Measurements from ENCODE around the gene TBL3. TPM values are rescaled to one million over a fixed set of nuclear protein-coding genes. Genes with fewer than 3 reads are reported as not detected.
A peak's percentile ranks its signal among the peaks of the same experiment; 100 is the strongest.
"Not testable (repeated sequence)": the region's sequence is repeated elsewhere in the genome, so short reads cannot be mapped to it uniquely, and the experiment has no call there.

TBL3 gene
- total RNA-seq, 2 experiments from 2014 or later, result 12.7 to 15.5 TPM

- Histone ChIP-seq H3K4me3 (ENCODE audit: low read length) (peak overlapping the region; percentile 63), H3K9me3 (ENCODE audit: control insufficient read depth in 1 of 2, insufficient read depth in 1 of 2, low read length in 2 of 2) (no peaks in the 10 kb centered on the region), H3K27me3 (ENCODE audit: control insufficient read depth in 1 of 2, insufficient read depth in 2 of 2, low read length in 2 of 2) (no peaks in the 10 kb centered on the region), H3K36me3 (ENCODE audit: insufficient read depth, low read length) (peaks cover 14% of the 10 kb centered on the region), H3K4me1 (ENCODE audit: insufficient read depth, low read length) (peaks cover 64% of the 10 kb centered on the region), H3K27ac (ENCODE audit: low read depth in 1 of 2, low read length in 2 of 2) (peak overlapping the region; percentile 2 to 29)
- peaks cover 7% of the 10 kb centered on the region for H3K36me3 Mint-ChIP-seq (ENCODE audit: low read depth)
- ChIA-PET CTCF (interaction anchor here (1.2 kb wide), 1 partner anchor 65 kb away, joined by 3 read pairs; the partner anchor contains the start of gene MSRB1), POLR2A (interaction anchor here (0.6 to 5.5 kb wide), 7 partner anchors 13 to 147 kb away, joined by 3 to 30 read pairs (median 4); partner anchors contain the start of genes GFER, RPS2, TBL3 and TRAF7)
- TF ChIP-seq CTCF (IDR thresholded peaks at IDR 0.05), result no peak
- ATAC-seq (ENCODE audit: poor library complexity) (no peak), DNase-seq (peak in 3 of 14 experiments; percentile 44 to 48 (median 45))
- H3K27me3 Mint-ChIP-seq, result no peaks in the 10 kb centered on the region
- H3K4me3 Mint-ChIP-seq, result peak overlapping the region; percentile 93
- H3K9me3 Mint-ChIP-seq, result no peaks in the 10 kb centered on the region
- intact Hi-C loops (cut with DNase I, micrococcal nuclease), result loop anchor here in 1 of 2 experiments (1.0 to 5.0 kb wide), 4 partner anchors 16 to 48 kb away; partner anchors contain the start of genes NTHL1, TBL3 and TSC2
- H3K27ac Mint-ChIP-seq, result peak overlapping the region; percentile 88
- H3K4me1 Mint-ChIP-seq (ENCODE audit: low read depth), result peaks cover 40% of the 10 kb centered on the region
Observed at GRCh38 chr16:2008631-2009163, 36.8 kb downstream of the TBL3 start.

GRCh38 chr16:2009164-2009711 lies 37.4 kb downstream of the TBL3 start:
- intact Hi-C loops (cut with DNase I, micrococcal nuclease), result loop anchor here in 1 of 2 experiments (1.0 to 5.0 kb wide), 4 partner anchors 17 to 48 kb away; partner anchors contain the start of genes NTHL1, TBL3 and TSC2
- Mint-ChIP-seq H3K9me3 (no peaks in the 10 kb centered on the region), H3K4me3 (peak overlapping the region; percentile 93), H3K27me3 (no peaks in the 10 kb centered on the region), H3K36me3 (ENCODE audit: low read depth) (peaks cover 7% of the 10 kb centered on the region), H3K27ac (peak overlapping the region; percentile 88), H3K4me1 (ENCODE audit: low read depth) (peaks cover 40% of the 10 kb centered on the region)
- ATAC-seq (ENCODE audit: poor library complexity), result peak; percentile 51
- H3K4me1 ChIP-seq (ENCODE audit: insufficient read depth, low read length), result peaks cover 59% of the 10 kb centered on the region
- peak overlapping the region; percentile 2 to 29 for H3K27ac ChIP-seq (ENCODE audit: low read depth in 1 of 2, low read length in 2 of 2)
- DNase-seq, result no peak
- no peaks in the 10 kb centered on the region for H3K9me3 ChIP-seq (ENCODE audit: control insufficient read depth in 1 of 2, insufficient read depth in 1 of 2, low read length in 2 of 2)
- no peaks in the 10 kb centered on the region for H3K27me3 ChIP-seq (ENCODE audit: control insufficient read depth in 1 of 2, insufficient read depth in 2 of 2, low read length in 2 of 2)
- ChIA-PET CTCF (no interaction called here), POLR2A (interaction anchor here (0.6 to 5.5 kb wide), 7 partner anchors 14 to 146 kb away, joined by 3 to 30 read pairs (median 4); partner anchors contain the start of genes GFER, RPS2, TBL3 and TRAF7)
- TF ChIP-seq CTCF (IDR thresholded peaks at IDR 0.05), result no peak
- H3K36me3 ChIP-seq (ENCODE audit: insufficient read depth, low read length), result peaks cover 14% of the 10 kb centered on the region
- peak overlapping the region; percentile 63 for H3K4me3 ChIP-seq (ENCODE audit: low read length)

DNA sequence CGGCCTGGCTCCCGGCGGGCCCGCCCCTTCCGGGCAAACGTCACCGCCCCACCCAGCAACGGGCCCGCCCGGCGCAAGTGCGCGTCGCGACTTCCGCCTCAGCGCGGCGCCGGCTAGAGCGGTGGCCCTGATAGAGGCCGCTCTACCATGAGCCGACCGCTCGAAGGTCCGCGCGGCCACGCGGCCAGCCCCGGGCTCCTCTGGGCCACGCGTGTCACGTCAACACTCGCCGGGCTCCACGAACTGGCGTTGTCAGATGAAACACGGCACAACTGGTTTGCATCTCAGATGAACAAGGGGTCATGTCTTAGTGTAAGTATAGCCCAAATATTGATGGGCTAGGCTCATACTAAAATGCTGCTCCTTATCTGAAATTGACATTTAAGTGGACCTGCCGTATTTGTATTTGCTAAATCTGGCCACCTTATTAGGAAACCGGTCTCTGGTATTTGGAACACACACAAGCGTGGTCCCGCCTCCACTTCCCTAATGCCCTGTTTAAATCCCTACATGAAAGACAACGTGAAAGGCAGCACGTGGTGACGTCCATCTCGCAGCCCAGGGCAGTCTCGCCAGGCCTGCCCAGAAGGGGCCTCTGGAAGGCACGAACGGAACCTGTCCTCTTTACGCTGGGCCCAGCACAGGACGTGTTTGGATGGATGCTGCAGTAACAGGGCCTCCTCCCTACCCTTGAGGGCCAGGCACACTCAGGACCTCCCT lies 38.1 kb downstream of the TBL3 start, which contains the start of gene ZNF598:
Gene ZNF598 (minus strand): TSS at position 31 of the 720 bp plus-strand sequence.
- peaks cover 11% of the 10 kb centered on the region for H3K36me3 ChIP-seq (ENCODE audit: insufficient read depth, low read length)
- H3K27me3 ChIP-seq (ENCODE audit: control insufficient read depth in 1 of 2, insufficient read depth in 2 of 2, low read length in 2 of 2), result no peaks in the 10 kb centered on the region
- Mint-ChIP-seq H3K4me1 (ENCODE audit: low read depth) (peaks cover 40% of the 10 kb centered on the region), H3K27ac (peak within 1 kb of the TSS; percentile 92), H3K36me3 (ENCODE audit: low read depth) (peaks cover 7% of the 10 kb centered on the region), H3K4me3 (peak within 1 kb of the TSS; percentile 93), H3K27me3 (no peaks in the 10 kb centered on the region), H3K9me3 (no peaks in the 10 kb centered on the region)
- intact Hi-C loops (cut with DNase I, micrococcal nuclease), result loop anchor here in 1 of 2 experiments (1.0 to 5.0 kb wide), 4 partner anchors 18 to 49 kb away; partner anchors contain the start of genes NTHL1, TBL3 and TSC2
- H3K4me1 ChIP-seq (ENCODE audit: insufficient read depth, low read length), result peaks cover 52% of the 10 kb centered on the region
- peak within 1 kb of the TSS; percentile 78 to 89 for H3K27ac ChIP-seq (ENCODE audit: low read depth in 1 of 2, low read length in 2 of 2)
- ChIA-PET POLR2A (interaction anchor here (1.0 to 5.5 kb wide), 4 partner anchors 14 to 146 kb away, joined by 4 to 30 read pairs (median 6); partner anchors contain the start of genes RPS2, TBL3 and TRAF7), CTCF (no interaction called here)
- TF ChIP-seq CTCF (IDR thresholded peaks at IDR 0.05), result no peak
- peak within 1 kb of the TSS; percentile 68 for H3K4me3 ChIP-seq (ENCODE audit: low read length)
- DNase-seq (peak; percentile 47 to 93 (median 75)), ATAC-seq (ENCODE audit: poor library complexity) (peak; percentile 91)
- H3K9me3 ChIP-seq (ENCODE audit: control insufficient read depth in 1 of 2, insufficient read depth in 1 of 2, low read length in 2 of 2), result no peaks in the 10 kb centered on the region

GRCh38 chr16:2011726-2012125 lies 39.9 kb downstream of the TBL3 start:
- DNase-seq; H3K27me3 ChIP-seq (ENCODE audit: control insufficient read depth in 1 of 2, insufficient read depth in 2 of 2, low read length in 2 of 2); H3K4me3 Mint-ChIP-seq; H3K36me3 ChIP-seq (ENCODE audit: insufficient read depth, low read length); H3K9me3 Mint-ChIP-seq; intact Hi-C loops (cut with DNase I, micrococcal nuclease); H3K4me3 ChIP-seq (ENCODE audit: low read length); H3K27me3 Mint-ChIP-seq; H3K27ac Mint-ChIP-seq; ATAC-seq (ENCODE audit: poor library complexity); H3K36me3 Mint-ChIP-seq (ENCODE audit: low read depth); H3K9me3 ChIP-seq (ENCODE audit: control insufficient read depth in 1 of 2, insufficient read depth in 1 of 2, low read length in 2 of 2); H3K27ac ChIP-seq (ENCODE audit: low read depth in 1 of 2, low read length in 2 of 2): not testable (repeated sequence)
- CTCF ChIA-PET, result interaction anchor here (1.2 kb wide), 1 partner anchor 8 kb away, joined by 3 read pairs; no protein-coding TSS in a partner anchor
- peaks cover 36% of the 10 kb centered on the region for H3K4me1 ChIP-seq (ENCODE audit: insufficient read depth, low read length)
- POLR2A ChIA-PET, result interaction anchor here (5.5 kb wide), 1 partner anchor 144 kb away, joined by 30 read pairs; the partner anchor contains the start of gene TRAF7
- peaks cover 27% of the 10 kb centered on the region for H3K4me1 Mint-ChIP-seq (ENCODE audit: low read depth)

Data from CD4-positive, alpha-beta T cell (primary cell).